ENCODE data around the gene LCE3C. TPM values are rescaled to one million over a fixed set of nuclear protein-coding genes. Genes with fewer than 3 reads are reported as not detected.
A peak's percentile ranks its signal among the peaks of the same experiment; 100 is the strongest.
"Not testable (repeated sequence)": the region's sequence is repeated elsewhere in the genome, so short reads cannot be mapped to it uniquely, and the experiment has no call there.

LCE3C gene
- total and polyA plus RNA-seq, 2 experiments from 2014 or later: not detected

- TF ChIP-seq ZNF462 (CRISPR knock-in tag; IDR thresholded peaks at IDR 0.05): no peak
- no peak for TF ChIP-seq NANOG (IDR thresholded peaks at IDR 0.05; ENCODE audit: borderline replicate concordance)
- no peak for TF ChIP-seq POLR2AphosphoS5 (IDR thresholded peaks at IDR 0.05; ENCODE audit: low read depth)
- no peak for TF ChIP-seq EZH2phosphoT487 (IDR thresholded peaks at IDR 0.05; ENCODE audit: unreplicated experiment)
Observed at GRCh38 chr1:152577168-152577567, 22.9 kb upstream of the LCE3C start (continued).

- not testable (repeated sequence) for H3K9me3 Mint-ChIP-seq; H3K27me3 ChIP-seq (ENCODE audit: insufficient read depth); H3K79me2 ChIP-seq (replicated peaks; ENCODE audit: insufficient read depth); H2AFZ ChIP-seq; H3F3A ChIP-seq (replicated peaks; ENCODE audit: low read depth); H3K4me3 ChIP-seq; H3K36me3 Mint-ChIP-seq (ENCODE audit: low read depth); DNase-seq (ENCODE audit: low spot score); H3K27ac Mint-ChIP-seq; H4K20me1 ChIP-seq (replicated peaks; ENCODE audit: insufficient read depth); H3K27me3 Mint-ChIP-seq (ENCODE audit: insufficient read depth, low read depth, poor library complexity); ATAC-seq; H3K36me3 ChIP-seq (ENCODE audit: insufficient read depth); H3K4me3 Mint-ChIP-seq
- H3K9me2 ChIP-seq (ENCODE audit: insufficient read depth): peaks cover 17% of the 10 kb centered on the region; the same call in 1 of the 2 replicates
- H3K4me2 ChIP-seq: peak overlapping the region; percentile 53; the same call in 1 of the 2 replicates
- peaks cover 26% of the 10 kb centered on the region for H3K4me1 ChIP-seq (ENCODE audit: insufficient read depth)
- H3K4me1 Mint-ChIP-seq: peaks cover 17% of the 10 kb centered on the region
- peak overlapping the region; percentile 71 for H3K27ac ChIP-seq (ENCODE audit: low read depth)
Observed at GRCh38 chr1:152579526-152579925, 20.5 kb upstream of the LCE3C start.

- H2AFZ ChIP-seq: no peak within 1 kb of the TSS; the same call in 1 of the 2 replicates
- no peaks in the 10 kb centered on the region for H3K36me3 ChIP-seq (ENCODE audit: insufficient read depth)
- no peaks in the 10 kb centered on the region for H3F3A ChIP-seq (replicated peaks; ENCODE audit: low read depth)
- Mint-ChIP-seq H3K27me3 (ENCODE audit: insufficient read depth, low read depth, poor library complexity) (no peaks in the 10 kb centered on the region), H3K9me3 (peaks cover 6% of the 10 kb centered on the region; the same call in 1 of the 3 replicates), H3K36me3 (ENCODE audit: low read depth) (no peaks in the 10 kb centered on the region), H3K4me1 (peaks cover 17% of the 10 kb centered on the region), H3K27ac (no peak within 1 kb of the TSS), H3K4me3 (no peak within 1 kb of the TSS)
- peak within 1 kb of the TSS; percentile 53; the same call in 1 of the 2 replicates for H3K4me2 ChIP-seq
- peaks cover 17% of the 10 kb centered on the region; the same call in 1 of the 2 replicates for H3K9me2 ChIP-seq (ENCODE audit: insufficient read depth)
- H3K27ac ChIP-seq (ENCODE audit: low read depth): peak within 1 kb of the TSS; percentile 71
- H3K4me1 ChIP-seq (ENCODE audit: insufficient read depth): peaks cover 26% of the 10 kb centered on the region
- no peak within 1 kb of the TSS for H3K4me3 ChIP-seq
- H3K79me2 ChIP-seq (replicated peaks; ENCODE audit: insufficient read depth): no peaks in the 10 kb centered on the region
- DNase-seq (ENCODE audit: low spot score) (no peak), ATAC-seq (no peak)
- no peaks in the 10 kb centered on the region for H3K27me3 ChIP-seq (ENCODE audit: insufficient read depth)
- no peaks in the 10 kb centered on the region for H4K20me1 ChIP-seq (replicated peaks; ENCODE audit: insufficient read depth)
- TF ChIP-seq ZNF114 (CRISPR knock-in tag; IDR thresholded peaks at IDR 0.05) (no peak), EZH2phosphoT487 (IDR thresholded peaks at IDR 0.05; ENCODE audit: unreplicated experiment) (no peak), REST (IDR thresholded peaks at IDR 0.05; ENCODE audit: unreplicated experiment) (no peak), NANOG (IDR thresholded peaks at IDR 0.05; ENCODE audit: borderline replicate concordance) (no peak)
Observed at GRCh38 chr1:152580433-152580832, 19.6 kb upstream of the LCE3C start, which contains the start of gene LCE3D. Gene LCE3D, minus strand, starts transcription at chr1:152580516. Its CDS starts 580 bp downstream, at chr1:152579936.

Measured in GM23338 (cell line).